Adipose tissue (tissue), 3 donors: ENCODE results near the gene RNF10. TPM values are rescaled to one million over a fixed set of nuclear protein-coding genes. Genes with fewer than 3 reads are reported as not detected.
"Not testable (repeated sequence)": the region's sequence is repeated elsewhere in the genome, so short reads cannot be mapped to it uniquely, and the experiment has no call there.

Source experiments
- H3K27ac ChIP-seq: one replicate; pipeline ENCODE4 v1.5.1; 2013; ENCODE audit warnings: low read depth, low read length
- WGBS, 3 donors: extraction: QIAGEN DNeasy Blood & Tissue Kit; methylation state at CpG; one replicate each; pipeline ENCODE4 v1.1.7; 2013; 5-methylcytosine and 5-hydroxymethylcytosine counted together
- polyA plus RNA-seq, 3 donors: library from polyadenylated mRNA; stranded (reverse); fragments of 200-250 nt; gene quantifications; one replicate each; pipeline ENCODE4 v1.2.3, GENCODE V29; 2013
- donor health status: healthy with polysubstance abuse.
- donor health status: Bipolar disorder and iron deficiency.
- donor health status: healthy.

Gene RNF10
- polyA plus RNA-seq, 3 donors, result 54.4 to 141 (median 103) TPM

GRCh38 chr12:120592121-120593049 is 58.2 kb downstream of the RNF10 start:
- no peak overlapping the region for H3K27ac ChIP-seq
- WGBS, 3 donors, result 59 to 78% (median 65%) methylated on average over 8 of the region's 8 CpGs

DNA sequence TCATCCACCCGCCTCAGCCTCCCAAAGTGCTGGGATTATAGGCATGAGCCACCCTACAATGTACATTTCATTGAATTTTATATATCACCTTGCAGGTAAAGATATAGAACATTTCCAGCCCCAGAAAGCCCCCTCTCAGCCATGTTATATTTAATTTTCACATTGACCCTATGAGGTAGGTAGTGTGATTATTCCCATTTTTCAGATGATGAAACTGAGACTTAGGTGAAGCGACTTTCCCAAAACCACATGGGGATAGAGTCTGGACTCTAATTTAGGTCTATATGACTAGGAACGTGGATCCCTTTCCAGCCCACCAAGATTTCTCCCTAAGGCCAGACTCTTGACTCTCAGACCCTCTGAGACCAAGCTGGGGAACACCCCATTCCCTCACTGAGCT is 62.7 kb downstream of the RNF10 start:
- H3K27ac ChIP-seq, result no peak overlapping the region
- 90 to 95% (median 93%) methylated on average over 3 of the region's 3 CpGs for WGBS, 3 donors

GRCh38 chr12:120597861-120598260 is 63.7 kb downstream of the RNF10 start:
- WGBS, 3 donors, result 61 to 72% (median 67%) methylated on average over 3 of the region's 3 CpGs

GRCh38 chr12:120598674-120599463 is 64.7 kb downstream of the RNF10 start:
- 51 to 54% (median 53%) methylated on average over 13 of the region's 13 CpGs for WGBS, 3 donors
- no peak overlapping the region for H3K27ac ChIP-seq

More at GRCh38 chr12:120597861-120598260, 63.7 kb downstream of the RNF10 start:
- H3K27ac ChIP-seq, result no peak overlapping the region

DNA sequence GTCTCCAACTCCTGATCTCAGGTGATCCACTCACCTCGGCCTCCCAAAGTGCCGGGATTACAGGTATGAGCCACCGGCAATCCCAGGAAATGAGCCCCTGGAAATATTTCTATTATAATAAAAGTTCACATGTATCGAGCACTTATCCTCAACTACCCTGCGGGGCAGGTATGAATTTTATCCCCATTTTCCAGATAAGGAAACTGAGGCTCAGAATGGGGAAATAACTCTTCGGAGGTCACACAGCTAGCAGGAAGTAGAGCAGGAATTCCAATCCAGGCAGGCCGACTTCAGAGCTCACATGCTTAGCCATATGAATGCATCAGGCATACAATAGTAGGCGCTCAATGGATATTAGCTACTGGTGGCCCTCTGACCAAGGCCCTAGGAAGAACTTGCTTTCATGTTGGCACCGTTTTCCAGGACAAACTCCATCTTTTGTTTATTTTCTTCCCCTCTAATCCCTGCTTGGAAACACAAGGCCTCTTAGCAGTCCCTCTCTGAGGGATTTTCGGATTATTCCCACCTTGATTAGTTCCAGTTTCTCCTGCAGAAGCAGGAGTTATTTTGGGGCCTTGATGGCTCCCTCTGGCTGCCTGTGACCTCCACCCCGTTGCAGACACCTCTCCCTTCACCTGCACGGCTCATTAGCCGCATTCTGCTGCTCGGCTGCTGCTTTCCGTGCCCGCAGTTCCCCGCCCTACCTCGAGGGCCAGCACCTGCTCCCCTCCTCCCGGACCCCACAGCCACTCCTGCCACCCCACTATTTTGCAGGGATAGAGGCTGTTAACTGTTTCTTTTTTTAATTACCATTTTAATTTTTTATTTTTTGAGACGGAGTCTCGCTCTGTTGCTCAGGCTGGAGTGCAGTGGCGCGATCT is 65.8 kb downstream of the RNF10 start:
- 78 to 85% (median 81%) methylated on average over 23 of the region's 23 CpGs for WGBS, 3 donors
- no peak overlapping the region for H3K27ac ChIP-seq

GRCh38 chr12:120602416-120602815 is 68.3 kb downstream of the RNF10 start:
- WGBS, 3 donors, result 39 to 79% (median 53%) methylated on average over 5 of the region's 5 CpGs
- H3K27ac ChIP-seq, result not testable (repeated sequence)

GRCh38 chr12:120610560-120610959 is 76.4 kb downstream of the RNF10 start:
- 65 to 83% (median 81%) methylated on average over 4 of the region's 4 CpGs for WGBS, 3 donors

GRCh38 chr12:120611534-120611933 is 77.4 kb downstream of the RNF10 start:
- 58 to 85% (median 74%) methylated on average over 1 of the region's 1 CpG for WGBS, 3 donors

More at GRCh38 chr12:120610560-120610959, 76.4 kb downstream of the RNF10 start:
- no peak overlapping the region for H3K27ac ChIP-seq

GRCh38 chr12:120614848-120615247 is 80.7 kb downstream of the RNF10 start:
- H3K27ac ChIP-seq, result no peak overlapping the region

More at GRCh38 chr12:120611534-120611933, 77.4 kb downstream of the RNF10 start:
- H3K27ac ChIP-seq, result not testable (repeated sequence)

- 80 to 90% (median 87%) methylated on average over 3 of the region's 3 CpGs for WGBS, 3 donors
- not testable (repeated sequence) for H3K27ac ChIP-seq
Observed at GRCh38 chr12:120617193-120617592, 83.0 kb downstream of the RNF10 start.

DNA sequence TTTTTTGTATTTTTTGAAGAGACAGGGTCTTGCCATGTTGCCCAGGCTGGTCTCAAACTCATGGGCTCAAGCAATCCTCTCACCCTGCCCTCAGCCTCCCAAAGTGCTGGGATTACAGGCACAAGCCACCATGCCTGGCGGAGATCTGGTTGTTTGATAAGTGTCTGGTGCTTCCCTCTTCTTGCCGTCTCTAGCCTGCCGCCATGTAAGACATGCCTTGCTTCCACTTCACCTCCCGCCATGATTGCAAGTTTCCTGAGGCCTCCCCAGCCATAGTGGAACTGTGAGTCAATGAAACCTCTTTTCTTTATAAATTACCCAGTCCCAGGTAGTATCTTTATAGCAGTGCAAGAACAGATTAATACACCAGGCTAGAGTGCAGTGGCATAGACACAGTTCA is 83.6 kb downstream of the RNF10 start:
- 87 to 94% (median 90%) methylated on average over 4 of the region's 4 CpGs for WGBS, 3 donors
- H3K27ac ChIP-seq, result not testable (repeated sequence)

DNA sequence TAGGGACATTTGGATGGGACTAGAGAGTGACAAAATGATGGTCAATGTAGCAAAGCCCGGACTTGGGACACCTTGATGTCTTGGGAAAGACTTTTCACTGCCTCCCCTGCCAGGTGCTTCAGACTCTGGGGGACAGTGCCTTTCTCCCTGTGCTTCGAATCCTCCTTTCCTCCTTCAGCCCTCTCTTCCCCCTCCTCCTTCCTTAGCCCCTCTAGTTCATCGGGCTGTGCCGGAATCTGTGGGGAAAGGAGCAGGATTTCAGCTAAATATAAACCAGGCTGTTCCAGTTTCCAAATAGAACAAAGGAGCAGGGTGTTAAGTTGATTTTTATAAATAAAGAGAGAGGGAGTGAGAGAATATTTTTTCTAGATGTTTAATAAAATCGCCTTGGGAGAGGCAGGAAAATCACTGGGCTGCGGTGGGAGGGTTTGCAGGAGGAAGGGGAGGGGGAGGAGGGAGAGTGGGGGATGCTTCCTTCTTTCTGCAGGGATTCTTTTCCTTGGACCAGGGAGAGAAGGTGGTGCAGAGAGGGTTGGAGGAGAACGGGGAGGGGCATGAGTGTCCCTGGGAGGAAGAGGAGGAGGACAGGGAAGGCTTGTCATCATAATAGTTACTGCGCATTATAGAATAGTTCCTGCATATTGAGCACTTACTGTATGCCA is 84.9 kb downstream of the RNF10 start:
- 34 to 35% (median 35%) methylated on average over 8 of the region's 8 CpGs for WGBS, 3 donors
- no peak overlapping the region for H3K27ac ChIP-seq

- H3K27ac ChIP-seq, result no peak overlapping the region
- WGBS, 3 donors, result 89 to 90% (median 89%) methylated on average over 2 of the region's 2 CpGs
Observed at GRCh38 chr12:120620624-120621023, 86.5 kb downstream of the RNF10 start.

DNA sequence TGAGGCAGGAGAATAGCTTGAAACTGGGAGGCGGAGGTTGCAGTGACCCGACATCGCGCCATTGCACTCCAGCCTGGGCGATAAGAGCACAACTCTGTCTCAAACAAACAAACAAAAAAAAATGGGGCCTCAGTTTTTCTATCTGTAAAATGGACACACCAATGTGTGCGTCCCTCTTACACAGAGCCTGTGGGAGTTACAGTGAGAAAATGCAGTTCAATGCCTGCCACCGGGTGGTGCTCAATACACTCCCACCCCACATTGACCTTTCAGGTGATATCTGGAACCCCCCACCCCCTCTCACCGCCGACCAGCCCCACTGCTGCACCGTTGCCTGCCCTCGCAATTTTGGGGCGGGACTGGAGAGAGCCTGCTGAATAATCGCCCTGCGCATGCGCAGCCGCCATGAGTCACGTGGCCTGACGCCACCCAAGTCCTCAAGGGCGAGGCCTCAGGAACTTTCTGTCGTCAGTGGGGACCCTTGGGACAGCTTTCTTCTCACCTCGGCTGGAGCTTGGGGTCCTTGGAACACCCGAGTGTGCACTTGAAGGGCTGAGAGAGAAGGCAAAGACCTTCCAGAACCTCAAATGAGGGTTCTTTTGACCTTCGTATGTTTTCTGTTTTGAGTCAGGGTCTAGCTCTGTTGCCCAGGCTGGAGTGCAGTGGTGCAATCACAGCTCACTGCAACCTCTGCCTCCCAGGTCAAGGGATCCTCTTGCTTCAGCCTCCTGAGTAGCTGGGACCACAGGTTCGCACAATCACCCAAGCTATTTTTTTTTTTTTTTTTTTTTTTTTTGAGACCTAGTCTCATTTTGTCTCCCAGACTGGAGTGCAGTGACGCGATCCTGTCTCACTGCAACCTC is 91.6 kb downstream of the RNF10 start:
- H3K27ac ChIP-seq, result no peak overlapping the region
- 72 to 84% (median 83%) methylated on average over 26 of the region's 26 CpGs for WGBS, 3 donors
